ENCODE measurements around the gene CEP20.
A peak's percentile ranks its signal among the peaks of the same experiment; 100 is the strongest.

CEP20 gene

GRCh38 chr16:15900901-15901500 is 12.6 kb upstream of the CEP20 start:
- no peak for DNase-seq
- in situ Hi-C loops (cut with HindIII; ENCODE audit: low pct_ligation_motif_present, low sequenced_read_pairs), result no loop called here
- TF ChIP-seq CTCF (IDR thresholded peaks at IDR 0.05; ENCODE audit: low read depth, low read length, missing control alignments), result no peak
- Histone ChIP-seq H3K27ac (no peak overlapping the region), H3K27me3 (replicated peaks) (no peaks in the 10 kb centered on the region), H3K36me3 (replicated peaks) (no peaks in the 10 kb centered on the region), H3K4me3 (ENCODE audit: low read depth, low read length) (no peak overlapping the region)

DNA sequence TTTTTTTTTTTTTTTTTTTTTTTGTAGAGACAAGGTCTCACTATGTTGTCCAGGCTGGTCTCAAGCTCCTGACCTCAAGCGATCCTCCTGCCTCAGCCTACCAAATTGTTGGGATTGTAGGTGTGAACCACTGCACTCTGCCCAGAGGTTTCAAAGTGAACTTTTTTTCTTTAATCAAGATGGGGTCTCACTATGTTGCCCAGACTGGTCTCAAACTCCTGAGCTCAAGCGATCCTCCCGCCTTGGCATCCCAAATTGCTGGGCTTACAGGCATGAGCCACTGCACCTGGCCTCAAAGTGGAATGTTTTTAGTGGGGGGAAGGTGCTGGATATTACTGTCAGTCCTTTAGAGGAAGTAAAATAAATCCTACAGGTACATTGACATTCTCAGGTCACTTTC is 12.0 kb upstream of the CEP20 start:
- H3K4me3 ChIP-seq (ENCODE audit: low read depth, low read length), result no peak overlapping the region
- H3K36me3 ChIP-seq (replicated peaks), result no peaks in the 10 kb centered on the region
- in situ Hi-C loops (cut with HindIII; ENCODE audit: low pct_ligation_motif_present, low sequenced_read_pairs), result no loop called here
- no peak overlapping the region for H3K27ac ChIP-seq
- no peak for TF ChIP-seq CTCF (IDR thresholded peaks at IDR 0.05; ENCODE audit: low read depth, low read length, missing control alignments)
- DNase-seq, result no peak
- no peaks in the 10 kb centered on the region for H3K27me3 ChIP-seq (replicated peaks)

- H3K4me3 ChIP-seq (ENCODE audit: low read depth, low read length), result no peak overlapping the region
- DNase-seq, result peak; percentile 60
- TF ChIP-seq CTCF (IDR thresholded peaks at IDR 0.05; ENCODE audit: low read depth, low read length, missing control alignments), result no peak
- no peaks in the 10 kb centered on the region for H3K27me3 ChIP-seq (replicated peaks)
- in situ Hi-C loops (cut with HindIII; ENCODE audit: low pct_ligation_motif_present, low sequenced_read_pairs), result no loop called here
- H3K27ac ChIP-seq, result no peak overlapping the region
- no peaks in the 10 kb centered on the region for H3K36me3 ChIP-seq (replicated peaks)
Observed at GRCh38 chr16:15899538-15900100, 11.2 kb upstream of the CEP20 start.

DNA sequence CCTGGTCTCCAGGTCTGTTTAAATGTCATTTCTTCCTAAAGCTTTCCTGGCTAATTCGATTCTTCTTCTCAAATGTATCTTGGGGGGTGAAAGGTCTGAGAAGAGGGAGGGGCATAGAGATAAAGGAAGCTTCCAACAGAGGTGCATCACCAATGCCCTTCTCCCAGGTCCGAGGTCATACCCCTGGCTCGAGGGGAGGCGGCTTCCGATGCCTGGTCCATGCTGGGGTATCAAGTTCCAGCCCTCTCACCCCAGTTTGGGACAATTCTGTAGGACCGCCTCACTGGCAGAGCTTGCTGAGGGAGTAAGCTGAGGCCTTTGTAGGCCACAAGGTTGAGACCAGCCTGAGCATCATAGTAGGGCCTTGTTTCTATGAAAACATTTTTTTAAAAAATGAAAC is 10.3 kb upstream of the CEP20 start:
- in situ Hi-C loops (cut with HindIII; ENCODE audit: low pct_ligation_motif_present, low sequenced_read_pairs), result no loop called here

DNA sequence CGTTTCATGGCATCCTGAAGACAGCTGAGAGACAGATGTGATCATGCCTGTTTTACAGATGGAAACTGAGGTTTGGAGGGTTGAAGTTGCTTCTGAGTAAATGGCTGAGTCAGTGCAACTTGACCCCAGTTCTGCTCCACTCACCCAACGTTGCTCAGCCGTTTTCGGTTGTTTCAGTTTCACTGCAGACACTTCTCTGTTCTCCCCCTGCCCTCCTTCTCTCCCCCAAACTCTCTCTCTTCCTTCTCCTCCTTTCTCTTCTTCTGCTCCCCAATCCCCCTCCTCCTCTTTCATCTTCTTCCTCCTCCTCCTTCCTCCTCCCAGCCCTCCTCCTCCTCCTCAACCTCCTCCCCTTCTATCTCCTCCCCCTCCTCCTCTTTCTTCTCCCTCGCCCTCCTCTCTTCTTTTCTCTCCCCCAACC is 9.4 kb upstream of the CEP20 start:
- peak; percentile 23 for DNase-seq
- TF ChIP-seq CTCF (IDR thresholded peaks at IDR 0.05; ENCODE audit: low read depth, low read length, missing control alignments), result no peak
- Histone ChIP-seq H3K36me3 (replicated peaks) (no peaks in the 10 kb centered on the region), H3K27ac (no peak overlapping the region), H3K27me3 (replicated peaks) (no peaks in the 10 kb centered on the region), H3K4me3 (ENCODE audit: low read depth, low read length) (no peak overlapping the region)
- in situ Hi-C loops (cut with HindIII; ENCODE audit: low pct_ligation_motif_present, low sequenced_read_pairs), result no loop called here

More for the DNA sequence above, 10.3 kb upstream of the CEP20 start:
- no peak for TF ChIP-seq CTCF (IDR thresholded peaks at IDR 0.05; ENCODE audit: low read depth, low read length, missing control alignments)
- no peaks in the 10 kb centered on the region for H3K27me3 ChIP-seq (replicated peaks)
- DNase-seq, result no peak
- no peak overlapping the region for H3K4me3 ChIP-seq (ENCODE audit: low read depth, low read length)
- H3K27ac ChIP-seq, result no peak overlapping the region
- H3K36me3 ChIP-seq (replicated peaks), result no peaks in the 10 kb centered on the region

Measured in brain microvascular endothelial cell (primary cell).